ENCODE data around the gene ZSWIM7.
"Not testable (repeated sequence)": the region's sequence is repeated elsewhere in the genome, so short reads cannot be mapped to it uniquely, and the experiment has no call there.

The ZSWIM7 gene

DNA sequence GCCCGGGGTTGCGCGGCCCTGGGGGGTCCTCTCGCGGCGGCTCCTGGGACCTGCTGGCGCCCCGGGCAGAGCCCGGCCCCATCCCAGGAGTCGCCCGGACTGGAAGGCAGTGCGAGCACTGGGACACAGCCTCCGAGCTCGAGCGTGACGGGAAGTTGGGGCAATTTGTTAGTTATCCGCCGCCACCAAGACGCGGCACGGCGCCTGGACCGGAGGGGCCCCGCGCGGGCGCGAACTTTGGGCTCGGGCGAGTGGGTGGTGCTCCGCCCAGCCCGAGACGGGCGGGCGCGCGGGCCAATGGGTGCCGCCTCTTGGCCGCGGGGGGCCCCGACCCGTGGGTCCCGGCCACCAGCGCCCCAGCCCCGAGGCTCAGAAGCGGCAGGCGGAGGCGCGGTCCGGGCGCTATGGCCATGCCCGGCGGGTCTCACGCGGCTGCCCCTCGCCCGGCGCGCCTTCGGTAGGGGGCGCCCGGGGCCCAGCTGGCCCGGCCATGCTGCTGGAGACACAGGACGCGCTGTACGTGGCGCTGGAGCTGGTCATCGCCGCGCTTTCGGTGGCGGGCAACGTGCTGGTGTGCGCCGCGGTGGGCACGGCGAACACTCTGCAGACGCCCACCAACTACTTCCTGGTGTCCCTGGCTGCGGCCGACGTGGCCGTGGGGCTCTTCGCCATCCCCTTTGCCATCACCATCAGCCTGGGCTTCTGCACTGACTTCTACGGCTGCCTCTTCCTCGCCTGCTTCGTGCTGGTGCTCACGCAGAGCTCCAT, 54.6 kb downstream of the ZSWIM7 start, which contains the start of gene ADORA2B:
ADORA2B (plus strand) TSS at position 372 of the 768 bp plus-strand sequence; CDS start at position 491, 119 bp downstream.
- Mint-ChIP-seq H3K9me3 (peaks cover 0 to 4% of the 10 kb centered on the region in 2 donors), H3K27me3 (peaks cover 34 to 59% of the 10 kb centered on the region in 2 donors), H3K36me3 (peaks cover 0 to 5% of the 10 kb centered on the region in 2 donors), H3K27ac (peak within 1 kb of the TSS; percentile 20), H3K4me3 (peak within 1 kb of the TSS; percentile 83), H3K4me1 (peaks cover 10 to 22% of the 10 kb centered on the region in 2 donors)
- DNase-seq (peak; percentile 24), ATAC-seq (replicated peaks) (peak; percentile 75 to 83)

DNA sequence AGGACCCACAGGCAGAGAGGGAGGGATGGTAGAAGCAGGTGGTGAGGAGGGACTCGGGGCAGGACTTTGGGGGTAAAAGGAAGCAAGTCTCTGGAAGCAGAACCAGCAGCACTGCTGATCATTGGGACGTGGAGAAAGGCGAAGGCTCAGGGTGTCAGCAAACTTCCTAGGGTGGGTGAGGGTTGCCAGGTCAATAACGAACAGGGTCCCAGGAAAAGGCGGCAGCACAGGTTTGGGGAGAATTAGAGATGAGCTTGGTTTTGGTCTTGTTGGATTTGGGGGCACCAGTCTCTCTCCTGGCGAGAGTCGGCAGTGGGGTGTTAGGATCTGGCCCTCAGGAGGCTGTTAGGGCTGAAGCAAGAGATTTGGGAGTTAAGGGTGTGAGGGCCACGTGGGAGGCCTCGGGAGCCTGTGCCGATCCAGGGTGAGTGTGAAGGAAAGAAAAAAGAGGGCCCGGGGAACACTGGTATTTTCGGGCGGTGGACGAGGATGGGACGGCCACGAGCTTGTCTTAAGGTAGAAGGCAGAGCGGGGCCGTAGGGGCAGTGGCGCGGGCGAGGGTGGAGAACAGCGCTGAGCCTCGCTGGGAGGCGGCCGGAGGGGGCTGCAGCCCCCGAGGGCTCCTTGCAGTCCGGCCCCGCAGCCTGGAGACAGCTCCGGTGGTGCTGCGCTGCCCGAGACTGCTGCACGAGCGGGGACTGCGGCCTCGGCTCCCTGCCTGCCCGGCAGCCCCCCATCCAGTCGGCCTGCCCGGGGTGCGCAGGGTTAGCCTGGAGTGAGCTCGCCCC, 55.3 kb downstream of the ZSWIM7 start:
- Mint-ChIP-seq H3K36me3 (peaks cover 0 to 5% of the 10 kb centered on the region in 2 donors), H3K4me1 (peaks cover 10 to 22% of the 10 kb centered on the region in 2 donors), H3K27ac (peak overlapping the region; percentile 20), H3K9me3 (peaks cover 0 to 4% of the 10 kb centered on the region in 2 donors), H3K27me3 (peaks cover 34 to 60% of the 10 kb centered on the region in 2 donors), H3K4me3 (peak overlapping the region; percentile 83)
- peak; percentile 55 to 57 for ATAC-seq (replicated peaks)
- no peak for DNase-seq

DNA sequence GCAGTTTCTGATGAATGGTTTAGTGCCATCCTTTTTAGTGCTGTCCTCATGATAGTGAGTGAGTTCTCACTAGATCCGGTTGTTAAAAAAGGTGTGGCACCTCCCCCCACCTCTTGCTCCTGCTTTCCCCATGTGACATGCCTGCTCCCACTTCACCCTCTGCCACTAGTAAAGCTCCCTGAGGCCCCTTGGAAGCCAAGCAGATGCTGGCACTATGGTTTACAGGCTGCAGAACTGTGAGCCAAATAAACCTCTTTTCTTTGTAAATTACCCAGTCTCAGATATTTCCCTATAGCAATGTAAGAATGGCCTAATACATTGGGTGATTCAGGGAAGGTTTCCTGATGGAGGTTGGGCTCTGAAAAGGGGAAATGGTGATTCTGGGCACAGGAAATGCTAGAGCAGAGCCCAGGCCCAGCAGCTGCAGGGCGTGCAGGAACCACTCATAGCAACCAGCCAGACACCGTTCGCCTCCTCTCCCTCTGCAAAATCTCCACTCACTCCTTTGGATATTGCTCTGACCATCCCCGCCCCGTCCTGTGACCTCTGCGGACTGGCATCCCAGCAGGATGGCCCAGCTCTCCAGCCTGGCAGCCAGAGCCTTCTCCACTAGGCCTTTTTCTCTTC, 57.2 kb downstream of the ZSWIM7 start:
- Mint-ChIP-seq H3K27ac (no peak overlapping the region), H3K4me1 (peaks cover 10 to 22% of the 10 kb centered on the region in 2 donors), H3K27me3 (peaks cover 30 to 53% of the 10 kb centered on the region in 2 donors), H3K9me3 (peaks cover 0 to 4% of the 10 kb centered on the region in 2 donors), H3K36me3 (peaks cover 0 to 5% of the 10 kb centered on the region in 2 donors), H3K4me3 (no peak overlapping the region)
- ATAC-seq (replicated peaks) (no peak), DNase-seq (no peak)

DNA sequence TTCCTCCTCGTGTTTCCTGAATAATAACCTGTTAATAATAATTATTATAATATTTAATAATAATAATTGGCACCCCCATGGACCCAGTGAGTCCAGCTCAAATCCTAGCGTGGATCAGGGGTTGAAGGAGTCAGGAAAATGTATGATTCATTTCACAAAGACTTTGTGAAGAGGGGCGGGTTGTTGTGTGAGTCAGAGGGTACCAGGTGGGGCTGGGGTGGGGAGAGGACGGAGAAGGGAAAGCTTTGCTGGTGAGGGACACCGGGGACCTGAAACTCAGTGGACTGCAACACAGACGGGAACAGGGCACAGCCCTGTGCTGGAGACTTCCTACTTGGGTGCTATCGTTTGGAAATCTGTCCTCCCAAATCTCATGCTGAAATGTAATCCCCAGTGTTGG, 57.7 kb downstream of the ZSWIM7 start:
- Mint-ChIP-seq H3K27me3 (peaks cover 30 to 48% of the 10 kb centered on the region in 2 donors), H3K4me3 (no peak overlapping the region), H3K4me1 (peaks cover 10 to 22% of the 10 kb centered on the region in 2 donors), H3K27ac (no peak overlapping the region), H3K36me3 (peaks cover 0 to 5% of the 10 kb centered on the region in 2 donors), H3K9me3 (peaks cover 0 to 4% of the 10 kb centered on the region in 2 donors)
- ATAC-seq (replicated peaks), result no peak
- no peak for DNase-seq

DNA sequence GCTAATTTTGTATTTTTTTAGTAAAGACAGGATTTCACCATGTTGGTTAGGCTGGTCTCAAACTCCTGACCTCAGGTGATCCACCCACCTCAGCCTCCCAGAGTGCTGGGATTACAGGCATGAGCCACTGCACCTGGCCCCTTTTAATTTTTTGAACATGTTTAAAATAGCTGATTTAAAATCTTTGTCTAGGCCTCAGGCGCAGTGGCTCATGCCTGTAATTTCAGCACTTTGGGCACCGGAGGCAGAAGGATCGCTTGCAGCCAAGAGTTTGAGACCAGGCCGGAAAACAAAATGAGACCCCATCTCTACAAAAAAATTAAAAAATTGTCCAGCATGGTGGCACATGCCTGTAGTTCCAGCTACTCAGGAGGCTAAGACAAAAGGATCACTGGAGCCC, 63.0 kb downstream of the ZSWIM7 start:
- H3K9me3 Mint-ChIP-seq, H3K4me3 Mint-ChIP-seq, DNase-seq: not testable (repeated sequence)

DNA sequence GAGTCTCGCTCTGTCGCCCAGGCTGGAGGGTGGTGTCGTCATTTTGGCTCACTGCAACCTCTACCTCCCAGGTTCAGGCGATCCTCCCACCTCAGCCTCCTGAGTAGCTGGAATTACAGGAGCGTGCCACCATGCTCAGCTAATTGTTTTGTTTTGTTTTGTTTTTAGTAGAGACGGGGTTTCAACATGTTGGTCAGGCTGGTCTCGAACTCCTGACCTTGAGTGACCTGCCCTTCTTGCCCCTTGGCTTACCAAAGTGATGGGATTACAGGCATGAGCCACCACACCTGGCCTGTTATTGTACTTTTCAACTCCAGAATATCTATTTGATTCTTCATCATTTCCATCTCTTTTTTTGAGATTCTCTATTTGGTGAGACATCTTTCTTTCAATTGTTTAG, 63.6 kb downstream of the ZSWIM7 start:
- DNase-seq (no peak), ATAC-seq (replicated peaks) (no peak)
- H3K4me3 Mint-ChIP-seq, result no peak overlapping the region
- no peaks in the 10 kb centered on the region for H3K36me3 Mint-ChIP-seq
- no peaks in the 10 kb centered on the region for H3K4me1 Mint-ChIP-seq
- H3K27me3 Mint-ChIP-seq, result peaks cover 0 to 16% of the 10 kb centered on the region in 2 donors
- H3K9me3 Mint-ChIP-seq, result no peaks in the 10 kb centered on the region
- H3K27ac Mint-ChIP-seq, result no peak overlapping the region

More for the DNA sequence above, 63.0 kb downstream of the ZSWIM7 start:
- H3K36me3 Mint-ChIP-seq; H3K27ac Mint-ChIP-seq; H3K4me1 Mint-ChIP-seq; ATAC-seq (replicated peaks): not testable (repeated sequence)
- H3K27me3 Mint-ChIP-seq, result peaks cover 0 to 18% of the 10 kb centered on the region in 2 donors

DNA sequence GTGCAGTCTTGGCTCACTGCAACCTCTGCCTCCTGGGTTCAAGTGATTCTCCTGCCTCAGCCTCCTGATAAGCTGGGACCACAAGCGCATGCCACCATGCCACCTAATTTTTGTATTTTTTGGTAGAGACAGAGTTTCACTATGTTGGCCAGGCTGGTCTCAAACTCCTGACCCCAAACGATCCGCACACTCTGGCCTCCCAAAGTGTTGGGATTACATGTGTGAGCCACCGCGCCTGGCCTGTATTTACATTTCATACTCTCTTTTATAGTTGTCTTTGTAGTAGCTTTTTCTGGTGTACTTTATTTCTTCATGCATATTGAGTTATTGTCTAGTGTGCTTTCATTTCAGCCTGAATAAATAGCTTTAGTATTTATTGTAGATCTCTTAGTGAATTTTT, 64.6 kb downstream of the ZSWIM7 start:
- ATAC-seq (replicated peaks), result no peak
- Mint-ChIP-seq H3K27ac (no peak overlapping the region), H3K4me3 (no peak overlapping the region)

DNA sequence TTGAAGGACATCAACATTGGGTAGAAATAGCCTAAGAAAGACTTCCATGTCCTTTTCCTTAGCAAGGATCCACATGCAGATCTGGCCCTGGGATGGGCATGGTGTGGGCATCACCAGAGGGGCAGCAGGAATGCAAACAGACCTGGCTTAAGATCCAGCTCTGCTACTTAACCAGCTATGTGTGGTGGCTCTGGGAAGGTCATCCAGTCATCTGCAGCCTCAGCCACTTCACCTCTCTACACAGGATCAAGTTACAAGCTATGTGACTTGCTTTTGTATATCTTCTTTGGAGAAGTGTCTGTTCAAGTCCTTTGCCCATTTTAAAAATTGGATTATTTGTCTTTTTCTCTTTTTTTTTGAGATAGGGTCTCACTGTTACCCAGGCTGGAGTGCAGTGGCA, 68.1 kb downstream of the ZSWIM7 start:
- no peak overlapping the region for H3K27ac Mint-ChIP-seq
- H3K36me3 Mint-ChIP-seq, result no peaks in the 10 kb centered on the region
- no peak overlapping the region for H3K4me3 Mint-ChIP-seq
- H3K9me3 Mint-ChIP-seq, result no peaks in the 10 kb centered on the region
- peaks cover 13 to 26% of the 10 kb centered on the region in 2 donors for H3K27me3 Mint-ChIP-seq
- DNase-seq (no peak), ATAC-seq (replicated peaks) (no peak)
- peaks cover 12 to 14% of the 10 kb centered on the region in 2 donors for H3K4me1 Mint-ChIP-seq

More for the DNA sequence above, 64.6 kb downstream of the ZSWIM7 start:
- H3K4me1 Mint-ChIP-seq, result no peaks in the 10 kb centered on the region
- DNase-seq, result no peak
- H3K36me3 Mint-ChIP-seq, result no peaks in the 10 kb centered on the region
- H3K9me3 Mint-ChIP-seq, result no peaks in the 10 kb centered on the region
- H3K27me3 Mint-ChIP-seq, result peaks cover 0 to 8% of the 10 kb centered on the region in 2 donors

DNA sequence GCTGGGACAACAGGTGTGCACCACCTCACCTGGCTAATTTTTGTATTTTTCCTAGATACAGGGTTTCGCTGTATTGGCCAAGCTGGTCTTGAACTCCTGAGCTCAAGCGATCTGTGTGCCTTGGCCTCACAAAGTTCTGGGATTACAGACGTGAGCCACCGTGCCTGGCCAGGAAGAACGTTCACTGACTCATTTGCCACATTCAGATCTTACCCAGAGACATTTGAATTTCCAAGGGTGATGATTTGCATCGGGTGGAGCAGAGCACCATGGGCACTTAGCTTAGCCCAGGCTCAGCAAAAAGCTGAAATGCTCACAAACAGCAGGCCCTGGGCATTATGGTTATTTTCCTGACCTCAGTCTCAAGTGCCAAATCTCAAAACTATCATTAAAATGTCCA, 69.1 kb downstream of the ZSWIM7 start:
- Mint-ChIP-seq H3K9me3 (no peaks in the 10 kb centered on the region), H3K4me1 (peaks cover 12 to 14% of the 10 kb centered on the region in 2 donors), H3K4me3 (no peak overlapping the region), H3K27me3 (peaks cover 17 to 26% of the 10 kb centered on the region in 2 donors), H3K27ac (no peak overlapping the region), H3K36me3 (no peaks in the 10 kb centered on the region)
- ATAC-seq (replicated peaks), result no peak
- no peak for DNase-seq

DNA sequence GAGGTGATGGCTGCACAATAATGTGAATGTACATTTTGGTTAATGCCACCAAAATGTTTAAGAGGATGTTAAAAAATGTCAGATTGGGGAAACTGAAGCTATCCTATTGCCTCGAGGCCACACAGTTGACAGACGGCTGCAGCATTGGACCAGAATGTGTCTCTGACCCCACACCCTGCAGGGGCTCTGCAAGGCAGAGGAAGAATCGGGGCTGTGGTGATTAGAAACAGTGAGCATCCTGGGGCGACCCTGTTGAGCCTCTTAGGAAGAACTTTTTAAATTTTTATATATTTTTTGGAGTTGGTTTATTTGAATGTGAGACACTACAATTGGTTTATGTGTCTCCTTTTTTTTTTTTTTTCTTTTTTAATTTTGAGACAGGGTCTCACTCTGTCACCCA, 69.6 kb downstream of the ZSWIM7 start:
- DNase-seq (no peak), ATAC-seq (replicated peaks) (no peak)
- Mint-ChIP-seq H3K27ac (no peak overlapping the region), H3K36me3 (no peaks in the 10 kb centered on the region), H3K4me1 (peaks cover 12 to 14% of the 10 kb centered on the region in 2 donors), H3K4me3 (no peak overlapping the region), H3K27me3 (peaks cover 17 to 22% of the 10 kb centered on the region in 2 donors), H3K9me3 (no peaks in the 10 kb centered on the region)

DNA sequence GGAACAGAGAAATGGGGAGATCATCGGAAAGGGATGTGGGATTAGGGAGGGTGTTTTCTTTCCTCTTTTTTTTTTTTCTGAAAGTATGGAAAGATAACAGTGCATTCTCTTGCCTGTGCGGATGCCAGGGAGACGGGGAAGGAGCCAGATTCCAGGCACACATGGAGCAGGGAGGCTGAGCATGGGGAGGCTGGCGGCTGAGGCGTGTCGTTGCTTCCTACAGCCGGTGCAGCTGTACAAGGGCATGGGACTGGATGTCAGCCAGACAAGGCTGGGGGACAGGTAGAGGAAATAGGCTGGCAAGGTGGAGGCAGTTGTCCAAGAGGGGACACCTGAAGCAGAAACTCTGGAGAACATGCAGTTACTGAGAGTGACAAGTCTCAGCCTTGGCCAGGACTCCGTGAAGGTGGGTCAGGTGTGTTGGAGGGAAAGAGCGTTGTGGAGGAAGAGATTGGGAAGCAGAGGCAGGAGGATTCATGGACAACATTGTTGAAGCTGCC, 71.2 kb downstream of the ZSWIM7 start:
- Mint-ChIP-seq H3K4me3 (no peak overlapping the region), H3K27ac (no peak overlapping the region), H3K27me3 (peaks cover 17 to 20% of the 10 kb centered on the region in 2 donors), H3K9me3 (no peaks in the 10 kb centered on the region), H3K36me3 (no peaks in the 10 kb centered on the region), H3K4me1 (peaks cover 12 to 14% of the 10 kb centered on the region in 2 donors)
- ATAC-seq (replicated peaks) (peak; percentile 20 to 27), DNase-seq (no peak)
